ENCODE data around the gene ASIC5.
A peak's percentile ranks its signal among the peaks of the same experiment; 100 is the strongest.

The ASIC5 gene

GRCh38 chr4:155785828-155786227, 80.2 kb downstream of the ASIC5 start:
- no peak overlapping the region for H3K9ac ChIP-seq (ENCODE audit: low read length)
- H3K27ac ChIP-seq (ENCODE audit: low read length, poor library complexity, severe bottlenecking), result no peak overlapping the region
- peaks cover 2% of the 10 kb centered on the region for H3K4me1 ChIP-seq (ENCODE audit: control insufficient read depth, insufficient read depth, low read depth, low read length)
- no peak overlapping the region for H2BK120ac ChIP-seq (ENCODE audit: low read depth, low read length)
- no peaks in the 10 kb centered on the region for H3K27me3 ChIP-seq (ENCODE audit: control insufficient read depth in 1 of 2, insufficient read depth in 1 of 2, low read length in 2 of 2)
- no peak overlapping the region for H2AK5ac ChIP-seq (ENCODE audit: low read length, severe bottlenecking)
- H3K4me3 ChIP-seq (ENCODE audit: insufficient read depth in 1 of 2, low read depth in 1 of 2, low read length in 2 of 2), result no peak overlapping the region
- no peak overlapping the region for H4K8ac ChIP-seq (ENCODE audit: low read length)
- H3K14ac ChIP-seq (ENCODE audit: low read length in 2 of 2), result no peak overlapping the region
- H3K18ac ChIP-seq (ENCODE audit: low read depth in 1 of 2, low read length in 2 of 2), result no peak overlapping the region
- H2BK12ac ChIP-seq (ENCODE audit: low read length in 2 of 2), result no peak overlapping the region
- no peaks in the 10 kb centered on the region for H3K79me1 ChIP-seq (replicated peaks; ENCODE audit: low read length, poor library complexity, severe bottlenecking)
- no peak overlapping the region for H3K4ac ChIP-seq (ENCODE audit: low read depth in 1 of 2, low read length in 2 of 2)
- no peak overlapping the region for H2AFZ ChIP-seq (ENCODE audit: low read depth, low read length)
- H2BK5ac ChIP-seq (ENCODE audit: low read depth, low read length, poor library complexity, severe bottlenecking), result no peak overlapping the region
- no peak for DNase-seq
- no peak overlapping the region for H3K4me2 ChIP-seq (ENCODE audit: low read length, poor library complexity, severe bottlenecking)
- H4K91ac ChIP-seq (ENCODE audit: low read length), result no peak overlapping the region
- no peaks in the 10 kb centered on the region for H3K9me3 ChIP-seq (ENCODE audit: control insufficient read depth, low read length)
- no peak overlapping the region for H3K23ac ChIP-seq (ENCODE audit: low read length in 2 of 2)
- no peak overlapping the region for H2BK15ac ChIP-seq (ENCODE audit: low read depth, poor library complexity, severe bottlenecking)
- no peaks in the 10 kb centered on the region for H3K36me3 ChIP-seq (ENCODE audit: control insufficient read depth in 1 of 2, insufficient read depth in 2 of 2, low read depth in 1 of 2, low read length in 2 of 2)
- 100% methylated on average over 1 of the region's 1 CpG for WGBS

DNA sequence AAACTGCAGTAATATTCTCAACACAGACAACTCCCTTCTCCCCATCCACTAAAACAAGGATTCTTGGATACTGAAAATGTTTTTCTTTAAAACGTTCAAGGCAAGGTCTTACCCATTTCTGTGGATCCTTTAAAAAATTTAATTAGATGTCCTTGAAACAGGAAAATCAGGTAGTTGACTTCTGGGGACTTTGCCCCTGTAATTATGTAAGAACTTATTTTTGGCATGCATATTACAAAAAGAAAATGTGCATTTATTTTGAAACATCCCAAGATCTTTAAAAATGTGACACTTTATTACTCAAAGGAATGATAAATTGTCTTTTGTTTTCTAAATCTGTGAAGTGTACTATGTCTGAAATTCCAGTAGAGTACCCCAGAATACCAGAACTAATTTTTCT, 81.4 kb downstream of the ASIC5 start:
- Histone ChIP-seq H3K4me2 (ENCODE audit: low read length, poor library complexity, severe bottlenecking) (no peak overlapping the region), H3K9ac (ENCODE audit: low read length) (no peak overlapping the region), H3K23ac (ENCODE audit: low read length in 2 of 2) (no peak overlapping the region), H2BK5ac (ENCODE audit: low read depth, low read length, poor library complexity, severe bottlenecking) (no peak overlapping the region), H3K4me1 (ENCODE audit: control insufficient read depth, insufficient read depth, low read depth, low read length) (peaks cover 2% of the 10 kb centered on the region), H3K9me3 (ENCODE audit: control insufficient read depth, low read length) (no peaks in the 10 kb centered on the region), H3K27ac (ENCODE audit: low read length, poor library complexity, severe bottlenecking) (no peak overlapping the region), H3K4ac (ENCODE audit: low read depth in 1 of 2, low read length in 2 of 2) (no peak overlapping the region), H3K14ac (ENCODE audit: low read length in 2 of 2) (no peak overlapping the region), H2BK120ac (ENCODE audit: low read depth, low read length) (no peak overlapping the region), H2BK12ac (ENCODE audit: low read length in 2 of 2) (no peak overlapping the region), H2BK15ac (ENCODE audit: low read depth, poor library complexity, severe bottlenecking) (no peak overlapping the region), H3K79me1 (replicated peaks; ENCODE audit: low read length, poor library complexity, severe bottlenecking) (no peaks in the 10 kb centered on the region), H2AFZ (ENCODE audit: low read depth, low read length) (no peak overlapping the region), H3K27me3 (ENCODE audit: control insufficient read depth in 1 of 2, insufficient read depth in 1 of 2, low read length in 2 of 2) (no peaks in the 10 kb centered on the region), H3K18ac (ENCODE audit: low read depth in 1 of 2, low read length in 2 of 2) (no peak overlapping the region), H3K4me3 (ENCODE audit: insufficient read depth in 1 of 2, low read depth in 1 of 2, low read length in 2 of 2) (no peak overlapping the region), H4K91ac (ENCODE audit: low read length) (no peak overlapping the region), H4K8ac (ENCODE audit: low read length) (no peak overlapping the region), H2AK5ac (ENCODE audit: low read length, severe bottlenecking) (no peak overlapping the region), H3K36me3 (ENCODE audit: control insufficient read depth in 1 of 2, insufficient read depth in 2 of 2, low read depth in 1 of 2, low read length in 2 of 2) (no peaks in the 10 kb centered on the region)
- no peak for DNase-seq
- 100% methylated on average over 1 of the region's 1 CpG for WGBS

DNA sequence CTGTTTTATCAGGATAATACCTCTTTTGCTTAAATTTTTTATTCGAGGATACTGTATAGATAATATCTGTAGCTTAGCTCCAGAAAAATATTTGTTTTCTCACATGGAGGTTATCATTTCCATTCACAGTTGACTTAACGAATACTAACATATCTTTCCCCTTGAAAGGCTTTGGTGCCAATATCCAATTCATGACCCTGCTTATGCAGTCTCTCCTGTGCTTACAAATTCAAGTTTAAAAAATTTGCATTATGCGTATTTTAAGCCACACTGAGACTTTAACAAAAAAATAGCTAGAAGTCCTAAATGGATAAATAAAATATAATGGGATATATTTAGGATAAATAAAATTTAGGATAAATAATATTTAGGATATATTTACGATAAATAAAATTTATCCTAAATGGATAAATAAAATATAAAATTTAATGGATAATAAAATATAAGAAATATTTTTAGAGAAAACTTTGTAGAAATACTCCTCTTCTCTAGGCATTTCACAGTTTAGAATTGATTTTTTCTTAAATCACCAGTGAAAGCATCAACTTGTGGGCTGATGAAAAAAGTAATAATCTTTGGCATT, 84.7 kb downstream of the ASIC5 start:
- Histone ChIP-seq H3K14ac (ENCODE audit: low read length in 2 of 2) (no peak overlapping the region), H3K4me2 (ENCODE audit: low read length, poor library complexity, severe bottlenecking) (no peak overlapping the region), H2AK5ac (ENCODE audit: low read length, severe bottlenecking) (no peak overlapping the region), H2BK5ac (ENCODE audit: low read depth, low read length, poor library complexity, severe bottlenecking) (no peak overlapping the region), H3K27me3 (ENCODE audit: control insufficient read depth in 1 of 2, insufficient read depth in 1 of 2, low read length in 2 of 2) (no peaks in the 10 kb centered on the region), H4K8ac (ENCODE audit: low read length) (no peak overlapping the region), H3K9me3 (ENCODE audit: control insufficient read depth, low read length) (no peaks in the 10 kb centered on the region), H2BK15ac (ENCODE audit: low read depth, poor library complexity, severe bottlenecking) (no peak overlapping the region), H2BK120ac (ENCODE audit: low read depth, low read length) (no peak overlapping the region), H3K4me1 (ENCODE audit: control insufficient read depth, insufficient read depth, low read depth, low read length) (no peaks in the 10 kb centered on the region), H3K9ac (ENCODE audit: low read length) (no peak overlapping the region), H3K18ac (ENCODE audit: low read depth in 1 of 2, low read length in 2 of 2) (no peak overlapping the region), H3K36me3 (ENCODE audit: control insufficient read depth in 1 of 2, insufficient read depth in 2 of 2, low read depth in 1 of 2, low read length in 2 of 2) (no peaks in the 10 kb centered on the region), H3K4me3 (ENCODE audit: insufficient read depth in 1 of 2, low read depth in 1 of 2, low read length in 2 of 2) (no peak overlapping the region), H2BK12ac (ENCODE audit: low read length in 2 of 2) (no peak overlapping the region), H2AFZ (ENCODE audit: low read depth, low read length) (no peak overlapping the region), H3K4ac (ENCODE audit: low read depth in 1 of 2, low read length in 2 of 2) (no peak overlapping the region), H3K23ac (ENCODE audit: low read length in 2 of 2) (no peak overlapping the region), H3K27ac (ENCODE audit: low read length, poor library complexity, severe bottlenecking) (no peak overlapping the region), H4K91ac (ENCODE audit: low read length) (no peak overlapping the region), H3K79me1 (replicated peaks; ENCODE audit: low read length, poor library complexity, severe bottlenecking) (no peaks in the 10 kb centered on the region)
- DNase-seq, result no peak
- 93% methylated on average over 1 of the region's 4 CpGs for WGBS

GRCh38 chr4:155780775-155781174, 85.3 kb downstream of the ASIC5 start:
- no CpG with 5 or more reads among the region's 1 CpG for WGBS

More at GRCh38 chr4:155780775-155781174, 85.3 kb downstream of the ASIC5 start:
- H3K79me1 ChIP-seq (replicated peaks; ENCODE audit: low read length, poor library complexity, severe bottlenecking), result no peaks in the 10 kb centered on the region
- no peaks in the 10 kb centered on the region for H3K36me3 ChIP-seq (ENCODE audit: control insufficient read depth in 1 of 2, insufficient read depth in 2 of 2, low read depth in 1 of 2, low read length in 2 of 2)
- H3K9me3 ChIP-seq (ENCODE audit: control insufficient read depth, low read length), result no peaks in the 10 kb centered on the region
- no peak overlapping the region for H2AFZ ChIP-seq (ENCODE audit: low read depth, low read length)
- no peak overlapping the region for H3K9ac ChIP-seq (ENCODE audit: low read length)
- peak; percentile 35 for DNase-seq
- H4K91ac ChIP-seq (ENCODE audit: low read length), result no peak overlapping the region
- H2BK5ac ChIP-seq (ENCODE audit: low read depth, low read length, poor library complexity, severe bottlenecking), result no peak overlapping the region
- H3K4me2 ChIP-seq (ENCODE audit: low read length, poor library complexity, severe bottlenecking), result no peak overlapping the region
- no peak overlapping the region for H2BK15ac ChIP-seq (ENCODE audit: low read depth, poor library complexity, severe bottlenecking)
- no peak overlapping the region for H3K27ac ChIP-seq (ENCODE audit: low read length, poor library complexity, severe bottlenecking)
- H3K23ac ChIP-seq (ENCODE audit: low read length in 2 of 2), result no peak overlapping the region
- H3K14ac ChIP-seq (ENCODE audit: low read length in 2 of 2), result no peak overlapping the region
- no peak overlapping the region for H2AK5ac ChIP-seq (ENCODE audit: low read length, severe bottlenecking)
- H2BK120ac ChIP-seq (ENCODE audit: low read depth, low read length), result no peak overlapping the region
- H4K8ac ChIP-seq (ENCODE audit: low read length), result no peak overlapping the region
- no peaks in the 10 kb centered on the region for H3K4me1 ChIP-seq (ENCODE audit: control insufficient read depth, insufficient read depth, low read depth, low read length)
- no peak overlapping the region for H3K18ac ChIP-seq (ENCODE audit: low read depth in 1 of 2, low read length in 2 of 2)
- H3K4me3 ChIP-seq (ENCODE audit: insufficient read depth in 1 of 2, low read depth in 1 of 2, low read length in 2 of 2), result no peak overlapping the region
- no peaks in the 10 kb centered on the region for H3K27me3 ChIP-seq (ENCODE audit: control insufficient read depth in 1 of 2, insufficient read depth in 1 of 2, low read length in 2 of 2)
- H3K4ac ChIP-seq (ENCODE audit: low read depth in 1 of 2, low read length in 2 of 2), result no peak overlapping the region
- H2BK12ac ChIP-seq (ENCODE audit: low read length in 2 of 2), result no peak overlapping the region
